ENCODE measurements around the gene KRTAP10-3.
"Not testable (repeated sequence)": the region's sequence is repeated elsewhere in the genome, so short reads cannot be mapped to it uniquely, and the experiment has no call there.

KRTAP10-3 gene

DNA sequence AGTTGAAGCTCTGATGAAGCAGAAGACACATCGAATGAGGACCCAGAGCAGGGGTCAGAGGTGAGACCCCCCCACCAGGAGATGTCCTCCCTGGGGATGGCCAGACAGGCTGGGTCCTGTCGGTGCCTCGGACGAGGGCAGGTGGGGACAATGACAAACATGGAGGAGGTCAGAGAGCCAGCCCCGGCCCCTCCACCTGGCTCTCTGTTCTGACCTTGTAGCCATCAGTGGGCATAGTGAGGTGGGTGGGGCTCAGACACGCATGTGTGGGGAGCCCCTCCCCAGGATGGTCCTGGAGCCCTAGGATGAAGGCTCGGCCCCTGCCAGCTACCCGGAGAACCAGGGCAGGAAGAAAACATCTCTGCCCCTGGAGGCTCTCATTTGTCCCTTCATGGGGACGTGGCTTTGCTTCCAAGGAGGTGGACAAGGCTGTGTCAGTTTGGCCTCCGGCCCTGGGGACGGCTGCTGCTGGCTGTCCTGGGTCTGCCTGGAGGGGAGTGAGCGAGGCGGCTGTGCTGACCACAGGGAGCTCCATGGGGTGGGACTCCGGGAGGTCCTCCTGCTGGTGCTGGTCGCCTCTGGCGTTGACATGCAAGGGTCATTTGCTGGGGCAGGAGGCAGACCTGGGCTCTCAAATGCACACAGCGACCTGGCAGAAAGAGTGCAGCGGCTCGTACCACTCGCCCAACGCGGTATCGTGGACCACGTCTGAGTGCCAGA lies 31.2 kb upstream of the KRTAP10-3 start:
- no peak for DNase-seq

GRCh38 chr21:44589094-44589493 lies 30.5 kb upstream of the KRTAP10-3 start:
- no peak for DNase-seq

DNA sequence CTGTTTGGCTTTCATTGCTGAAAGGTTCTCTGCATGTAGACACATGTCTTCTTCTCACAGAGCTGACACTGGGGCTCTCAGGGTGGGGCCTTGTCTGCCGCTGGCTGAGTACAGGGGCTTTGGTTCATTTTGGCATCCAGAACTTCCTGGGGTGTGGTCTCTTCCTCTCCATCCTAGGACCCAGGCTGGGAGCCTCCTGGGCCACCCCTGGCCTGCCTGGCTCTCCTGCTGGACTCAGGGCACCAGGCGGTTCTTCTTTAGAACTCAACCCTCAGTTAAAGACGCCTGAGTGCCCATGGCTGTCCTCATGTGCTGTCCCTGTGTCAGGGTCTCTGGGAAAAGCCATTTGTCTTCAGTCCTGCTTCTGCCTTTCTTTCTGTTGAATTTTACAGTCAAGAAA lies 27.3 kb upstream of the KRTAP10-3 start:
- DNase-seq = no peak

GRCh38 chr21:44583800-44584147 lies 25.2 kb upstream of the KRTAP10-3 start:
- DNase-seq = no peak

- DNase-seq = no peak
These were observed 24.6 kb upstream of the KRTAP10-3 start for GRCh38 chr21:44583089-44583799.

GRCh38 chr21:44582055-44582454 lies 23.5 kb upstream of the KRTAP10-3 start:
- DNase-seq = no peak

GRCh38 chr21:44581158-44581557 lies 22.6 kb upstream of the KRTAP10-3 start:
- no peak for DNase-seq

GRCh38 chr21:44580231-44580821 lies 21.7 kb upstream of the KRTAP10-3 start, which contains the start of gene KRTAP10-5:
Gene KRTAP10-5, minus strand, starts transcription at chr21:44580604. Its CDS starts 26 bp downstream, at chr21:44580578.
- DNase-seq = not testable (repeated sequence)

DNA sequence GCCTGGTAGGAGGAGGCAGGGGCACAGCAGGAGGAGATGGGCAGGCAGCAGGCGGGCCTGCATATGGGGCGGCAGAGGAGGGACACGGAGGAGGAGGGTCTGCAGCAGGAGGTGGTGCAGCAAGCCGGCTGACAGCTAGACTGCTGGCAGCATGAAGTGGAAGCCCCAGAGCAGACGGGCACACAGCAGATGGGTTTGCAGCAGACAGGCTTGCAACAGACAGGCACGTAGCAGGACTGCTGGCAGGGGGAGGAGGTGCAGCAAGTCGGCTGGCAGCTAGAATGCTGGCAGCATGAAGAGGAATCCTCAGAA lies 21.2 kb upstream of the KRTAP10-3 start:
- no peak for DNase-seq

DNA sequence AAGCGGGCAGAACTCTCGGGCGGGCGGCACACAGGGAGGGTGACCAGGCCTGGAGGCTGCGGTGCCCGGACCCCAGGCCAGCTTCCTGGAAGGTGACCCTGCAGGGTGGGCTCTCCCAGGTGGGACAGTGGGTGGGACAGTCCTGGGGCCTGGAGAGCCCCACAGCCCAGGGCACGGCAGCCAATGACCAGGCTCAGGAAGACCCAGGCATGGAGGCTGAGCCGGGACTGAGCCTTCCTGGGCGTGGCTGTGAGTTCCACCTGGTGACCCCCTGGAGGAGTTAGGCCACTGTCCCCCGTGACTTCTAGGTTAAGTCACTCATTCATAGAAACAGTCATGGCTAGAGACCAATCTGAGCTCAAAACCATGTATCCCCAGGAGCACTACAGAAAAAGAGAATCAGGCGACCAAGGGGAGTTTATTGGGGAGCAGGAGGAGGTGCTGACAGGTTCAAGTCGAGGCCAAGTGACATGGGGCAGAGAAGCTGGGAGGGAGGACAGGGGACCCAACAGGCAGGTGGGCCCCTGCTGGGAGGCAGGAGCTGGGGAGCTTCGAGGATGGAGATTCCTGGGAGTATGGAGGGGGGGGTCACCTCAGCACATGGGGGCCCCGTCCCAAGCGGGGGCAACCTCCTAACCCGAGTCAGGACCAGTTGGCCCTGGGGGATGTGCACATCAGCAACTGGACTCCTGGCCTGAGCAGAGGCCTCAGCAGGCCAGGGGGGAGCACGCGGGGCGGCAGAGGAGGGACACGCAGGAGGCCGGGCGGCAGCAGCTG lies 20.6 kb upstream of the KRTAP10-3 start:
- DNase-seq = no peak

DNA sequence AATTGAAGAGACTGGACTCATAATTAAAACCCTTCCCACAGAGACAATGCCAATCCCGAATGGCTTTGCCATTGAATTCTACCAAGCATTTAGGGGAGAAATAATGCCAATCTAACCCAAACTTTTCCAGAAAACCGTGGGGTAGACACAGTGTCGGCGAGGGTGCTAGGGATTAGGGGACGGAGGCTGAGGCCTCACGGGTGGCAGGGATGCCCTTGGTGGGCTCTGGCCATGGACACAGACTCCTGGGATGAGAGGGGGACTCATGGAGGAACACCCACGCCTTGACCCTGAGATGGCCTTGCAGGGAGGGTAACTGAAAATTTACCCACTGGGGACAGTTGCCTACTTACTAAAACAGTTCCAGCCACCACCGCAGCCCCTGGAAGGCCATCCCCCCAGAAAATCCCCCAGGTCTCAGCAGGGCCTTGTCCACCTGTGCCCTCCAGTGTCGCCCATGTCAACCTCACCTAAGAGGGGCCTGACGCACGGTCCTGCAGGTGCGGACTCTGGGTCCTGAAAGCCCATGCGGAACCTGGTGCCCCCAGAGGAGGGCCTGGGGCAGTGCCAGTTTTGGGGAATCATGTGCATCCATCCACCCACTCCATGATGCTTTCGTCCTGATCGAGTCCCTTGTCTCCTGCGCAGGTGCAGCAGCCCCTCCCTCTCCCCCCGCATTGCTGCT lies 19.9 kb upstream of the KRTAP10-3 start:
- no peak for DNase-seq

DNA sequence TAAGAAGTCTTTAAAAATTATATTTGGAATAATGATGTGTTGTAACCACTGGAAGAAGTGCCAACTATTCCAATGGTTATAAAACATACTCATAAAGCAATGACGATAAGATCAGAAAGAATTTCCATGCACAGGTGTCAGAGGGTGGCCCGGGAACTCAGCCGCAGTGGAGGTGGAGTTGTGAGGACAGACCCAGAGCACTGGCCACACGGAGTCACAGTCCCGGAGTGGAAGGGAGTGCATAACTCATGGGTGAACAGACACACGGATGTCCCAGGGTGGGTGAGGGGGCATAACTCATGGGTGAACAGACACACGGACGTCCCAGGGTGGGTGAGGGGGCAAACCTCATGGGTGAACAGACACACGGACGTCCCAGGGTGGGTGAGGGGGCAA lies 17.4 kb upstream of the KRTAP10-3 start:
- no peak for DNase-seq

DNA sequence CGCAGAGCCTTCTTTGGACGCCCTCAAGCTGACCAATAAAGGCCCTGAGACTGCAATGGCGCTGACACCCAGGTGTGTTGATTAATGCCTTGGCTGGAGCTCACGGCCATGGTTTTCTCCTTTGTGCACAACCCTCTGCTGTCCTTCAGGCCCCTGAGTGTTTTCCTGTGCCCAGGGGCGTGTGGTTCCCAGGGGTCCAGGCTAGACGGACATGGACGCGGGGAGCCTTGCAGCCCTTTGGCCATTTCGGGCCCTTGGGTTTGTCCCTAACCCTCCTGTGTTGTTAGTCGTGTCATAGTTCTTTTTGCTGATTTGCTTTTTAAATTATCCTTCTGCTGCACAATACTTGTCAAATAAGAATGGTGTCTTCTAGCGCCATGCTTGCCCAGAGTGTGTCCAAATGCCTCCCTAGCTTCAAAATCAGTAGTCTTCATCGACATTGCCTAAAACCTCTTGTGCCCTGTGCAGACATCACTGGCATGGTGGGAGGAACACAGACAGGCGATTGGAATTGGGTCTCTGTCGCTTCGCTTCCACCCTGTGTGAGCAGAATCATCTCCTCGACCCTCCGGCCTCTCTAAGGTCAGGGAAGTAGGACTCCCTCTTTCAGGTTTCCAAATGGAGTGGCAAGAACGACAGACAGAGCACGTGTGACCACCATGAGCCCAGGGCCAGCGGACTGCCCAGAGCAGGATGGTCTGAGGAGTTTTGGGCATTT lies 16.9 kb upstream of the KRTAP10-3 start:
- DNase-seq = no peak

- no peak for DNase-seq
These were observed 16.1 kb upstream of the KRTAP10-3 start for GRCh38 chr21:44574457-44575306.

DNA sequence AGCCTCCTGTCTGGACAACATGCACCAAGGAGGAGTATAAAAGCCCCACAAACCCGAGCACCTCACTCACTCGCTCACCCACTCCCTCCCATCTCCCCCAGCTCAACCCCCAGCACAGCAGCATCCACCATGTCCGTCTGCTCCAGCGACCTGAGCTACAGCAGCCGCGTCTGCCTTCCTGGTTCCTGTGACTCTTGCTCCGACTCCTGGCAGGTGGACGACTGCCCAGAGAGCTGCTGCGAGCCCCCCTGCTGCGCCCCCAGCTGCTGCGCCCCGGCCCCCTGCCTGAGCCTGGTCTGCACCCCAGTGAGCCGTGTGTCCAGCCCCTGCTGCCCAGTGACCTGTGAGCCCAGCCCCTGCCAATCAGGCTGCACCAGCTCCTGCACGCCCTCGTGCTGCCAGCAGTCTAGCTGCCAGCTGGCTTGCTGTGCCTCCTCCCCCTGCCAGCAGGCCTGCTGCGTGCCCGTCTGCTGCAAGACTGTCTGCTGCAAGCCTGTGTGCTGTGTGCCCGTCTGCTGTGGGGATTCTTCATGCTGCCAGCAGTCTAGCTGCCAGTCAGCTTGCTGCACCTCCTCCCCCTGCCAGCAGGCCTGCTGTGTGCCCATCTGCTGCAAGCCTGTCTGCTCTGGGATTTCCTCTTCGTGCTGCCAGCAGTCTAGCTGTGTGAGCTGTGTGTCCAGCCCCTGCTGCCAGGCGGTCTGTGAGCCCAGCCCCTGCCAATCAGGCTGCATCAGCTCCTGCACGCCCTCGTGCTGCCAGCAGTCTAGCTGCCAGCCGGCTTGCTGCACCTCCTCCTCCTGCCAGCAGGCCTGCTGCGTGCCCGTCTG lies 15.2 kb upstream of the KRTAP10-3 start, which contains the start of gene KRTAP10-4:
Gene KRTAP10-4 (plus strand): TSS at position 100 of the 827 bp plus-strand sequence. CDS start 30 bp downstream, at position 130.
- DNase-seq = not testable (repeated sequence)

DNA sequence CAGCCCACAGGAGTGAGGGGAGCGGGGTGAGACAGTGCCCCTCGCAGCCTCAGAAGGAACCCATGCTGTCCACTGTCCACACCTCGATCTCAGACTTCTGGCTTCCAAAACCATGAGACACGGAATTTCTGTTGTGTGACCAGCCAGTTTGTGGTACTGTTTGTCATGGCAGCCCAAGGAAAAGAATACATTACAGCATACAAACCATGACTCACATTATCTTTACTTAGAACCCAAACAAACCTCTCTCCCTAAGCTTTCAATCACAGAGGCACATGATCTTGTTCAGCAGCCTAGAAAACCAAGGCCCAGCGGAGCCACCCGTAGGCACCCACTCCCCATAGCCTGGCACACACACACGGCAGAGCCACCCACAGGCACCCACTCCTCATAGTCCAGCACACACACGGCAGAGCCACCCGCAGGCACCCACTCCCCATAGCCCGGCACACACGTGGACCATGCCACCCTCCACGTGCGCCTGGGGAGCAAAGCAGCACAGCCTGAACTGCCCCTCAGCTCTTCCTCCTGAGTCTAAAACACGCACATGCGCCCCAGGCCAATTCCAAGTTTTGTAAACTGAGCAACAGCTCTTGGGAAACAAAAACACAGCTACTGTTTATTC lies 14.5 kb upstream of the KRTAP10-3 start:
- no peak for DNase-seq

DNA sequence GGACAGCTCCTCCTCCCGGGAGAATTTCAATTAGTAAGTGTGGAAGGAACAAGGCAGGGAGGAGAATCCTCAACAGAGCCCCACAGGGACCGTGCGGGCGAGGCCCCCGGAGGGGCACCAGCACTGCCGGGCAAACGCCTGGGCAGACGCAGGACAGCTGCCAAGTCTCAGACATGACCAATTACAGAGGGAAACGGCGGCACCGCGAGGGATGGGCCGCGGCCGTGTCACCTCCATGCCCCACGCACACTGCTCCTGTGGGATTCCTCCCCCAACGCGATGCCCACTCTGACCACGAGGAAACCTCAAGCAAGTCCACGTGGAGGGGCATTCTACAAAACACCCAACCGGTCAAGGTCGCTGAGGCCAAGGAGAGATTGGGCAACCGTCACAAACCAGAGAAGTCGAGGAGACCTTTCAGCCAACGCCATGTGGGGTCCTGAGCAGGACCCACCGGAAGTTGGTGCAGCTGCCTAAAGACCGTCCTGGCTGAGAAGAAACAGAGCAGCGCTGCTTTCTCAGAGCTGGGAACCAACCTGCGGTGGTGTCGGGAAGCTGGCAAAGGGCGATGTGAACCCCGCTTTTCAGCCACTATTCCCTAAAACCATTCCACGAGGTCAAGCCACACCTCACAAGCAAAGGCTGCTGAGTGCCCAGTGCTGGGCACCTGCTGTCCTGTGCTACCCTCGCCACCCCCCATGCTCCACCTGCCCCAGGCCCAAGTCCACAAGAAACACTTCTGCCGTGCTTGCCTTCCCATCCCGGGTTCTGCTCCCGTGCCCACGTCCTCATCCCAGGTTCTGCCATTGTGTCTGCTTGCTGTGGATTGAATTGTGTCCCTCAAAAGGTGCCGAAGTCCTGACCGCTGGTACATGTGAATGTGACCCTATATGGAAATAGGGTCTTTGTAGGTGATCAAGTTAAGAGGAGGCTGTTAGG lies 13.5 kb upstream of the KRTAP10-3 start:
- no peak for DNase-seq

DNA sequence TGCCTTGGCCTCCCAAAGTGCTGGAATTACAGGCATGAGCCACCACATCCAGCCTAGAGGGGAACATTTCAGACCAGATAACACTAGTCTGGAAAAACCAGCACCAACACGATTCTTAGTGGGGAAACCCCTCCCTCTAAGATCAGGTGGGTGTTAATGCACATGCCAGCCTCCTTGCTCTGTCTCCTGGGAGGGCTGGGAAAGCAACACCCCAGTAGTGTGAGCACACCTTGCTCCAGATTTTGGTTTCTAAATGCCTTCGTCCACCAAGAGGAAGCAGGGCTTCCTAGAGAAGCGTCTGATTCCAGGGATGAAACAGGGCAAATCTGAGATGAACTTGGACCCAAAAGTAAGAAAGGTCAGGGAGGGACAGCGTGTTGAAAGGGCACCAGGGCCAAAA lies 12.7 kb upstream of the KRTAP10-3 start:
- DNase-seq = no peak
